Stomach (tissue), 4 donors: ENCODE measurements around the gene NOP9.

Experiments
- CTCF ChIP-seq, 7 experiments: fragments of 450-650 bp in 4 of 7; fragments of 200-600 bp in 3 of 7; sonication (generic) in 3 of 7; IDR thresholded peaks; one replicate each; pipeline ENCODE4 v1.5.1; 2016 to 2019; ENCODE audit warnings: antibody characterized with exemption in 7 of 7, control low read depth in 2 of 7, mild to moderate bottlenecking in 1 of 7
- POLR2A ChIP-seq, 4 donors: fragments of 450-650 bp; IDR thresholded peaks; one replicate each; pipeline ENCODE4 v1.6.1; 2016; ENCODE audit warnings: antibody characterized with exemption in 4 of 4, control low read depth in 2 of 4, mild to moderate bottlenecking in 1 of 4, moderate library complexity in 1 of 4
- POLR2AphosphoS5 ChIP-seq, 3 donors: sonication (generic); formaldehyde crosslinking; IDR thresholded peaks; one replicate each; pipeline ENCODE4 v1.6.1; 2016; ENCODE audit warnings: antibody characterized with exemption in 3 of 3

- TF ChIP-seq POLR2AphosphoS5 (IDR thresholded peaks at IDR 0.05), result peak in 2 of 3 donors; percentile 41 to 48
- TF ChIP-seq POLR2A (IDR thresholded peaks at IDR 0.05), result no peak
- TF ChIP-seq CTCF (IDR thresholded peaks at IDR 0.05), result no peak
These were observed 13.3 kb downstream of the NOP9 start for GRCh38 chr14:24312736-24313507.
